ENCODE measurements around the gene EVC2. TPM values are rescaled to one million over a fixed set of nuclear protein-coding genes. Genes with fewer than 3 reads are reported as not detected.

EVC2 gene
- total RNA-seq, 1 donor from 2014 or later, result 1.4 TPM

DNA sequence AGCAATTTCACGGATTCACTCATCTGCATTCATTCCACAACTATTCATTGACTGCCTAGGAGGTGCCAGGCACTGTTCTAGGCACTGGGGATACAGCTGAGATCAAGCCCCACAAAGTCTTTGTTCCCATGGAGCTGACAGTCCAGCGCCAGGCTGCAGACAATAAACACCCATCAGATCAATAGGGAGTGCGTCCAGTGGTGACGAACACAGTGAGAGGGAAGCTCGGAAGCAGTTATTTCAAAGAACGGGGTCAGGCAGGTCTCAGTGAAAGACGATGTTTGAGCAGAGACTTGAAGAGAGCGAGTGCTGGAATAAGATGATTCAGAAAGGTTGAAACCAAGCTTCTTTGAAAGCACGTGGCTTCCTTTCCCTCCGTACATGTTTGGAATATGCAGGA, 167.2 kb downstream of the EVC2 start:
- Histone ChIP-seq H3K4me1 (no peaks in the 10 kb centered on the region), H3K9me3 (replicated peaks) (peaks cover under 1% of the 10 kb centered on the region), H3K27ac (replicated peaks) (no peak overlapping the region), H3K4me3 (no peak overlapping the region), H3K36me3 (no peaks in the 10 kb centered on the region), H3K27me3 (ENCODE audit: low read depth) (peaks cover 18% of the 10 kb centered on the region)
- TF ChIP-seq, protein P1, sequence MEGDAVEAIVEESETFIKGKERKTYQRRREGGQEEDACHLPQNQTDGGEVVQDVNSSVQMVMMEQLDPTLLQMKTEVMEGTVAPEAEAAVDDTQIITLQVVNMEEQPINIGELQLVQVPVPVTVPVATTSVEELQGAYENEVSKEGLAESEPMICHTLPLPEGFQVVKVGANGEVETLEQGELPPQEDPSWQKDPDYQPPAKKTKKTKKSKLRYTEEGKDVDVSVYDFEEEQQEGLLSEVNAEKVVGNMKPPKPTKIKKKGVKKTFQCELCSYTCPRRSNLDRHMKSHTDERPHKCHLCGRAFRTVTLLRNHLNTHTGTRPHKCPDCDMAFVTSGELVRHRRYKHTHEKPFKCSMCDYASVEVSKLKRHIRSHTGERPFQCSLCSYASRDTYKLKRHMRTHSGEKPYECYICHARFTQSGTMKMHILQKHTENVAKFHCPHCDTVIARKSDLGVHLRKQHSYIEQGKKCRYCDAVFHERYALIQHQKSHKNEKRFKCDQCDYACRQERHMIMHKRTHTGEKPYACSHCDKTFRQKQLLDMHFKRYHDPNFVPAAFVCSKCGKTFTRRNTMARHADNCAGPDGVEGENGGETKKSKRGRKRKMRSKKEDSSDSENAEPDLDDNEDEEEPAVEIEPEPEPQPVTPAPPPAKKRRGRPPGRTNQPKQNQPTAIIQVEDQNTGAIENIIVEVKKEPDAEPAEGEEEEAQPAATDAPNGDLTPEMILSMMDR (IDR thresholded peaks at IDR 0.05; ENCODE audit: borderline replicate concordance), result no peak
- no peak for DNase-seq
- intact Hi-C loops (cut with micrococcal nuclease), result no loop called here

DNA sequence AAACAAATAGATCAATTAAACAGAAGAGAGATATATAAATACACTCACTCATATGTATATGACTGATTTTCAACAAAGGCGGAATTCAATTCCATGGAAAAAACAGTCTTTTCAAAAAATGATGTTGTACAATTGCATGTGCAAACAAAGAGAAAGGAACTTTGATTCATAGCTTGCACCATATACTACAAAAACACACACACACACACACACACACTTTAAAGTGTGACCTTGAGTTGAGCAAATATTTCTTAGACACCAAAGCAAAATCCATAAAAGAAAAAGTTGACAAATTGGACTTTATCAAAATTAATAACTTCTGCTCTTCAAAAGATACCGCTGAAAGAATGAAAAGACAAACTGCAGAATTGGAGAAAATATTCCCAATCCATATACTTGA, 168.8 kb downstream of the EVC2 start:
- DNase-seq, result no peak
- intact Hi-C loops (cut with micrococcal nuclease), result no loop called here
- Histone ChIP-seq H3K36me3 (peaks cover 3% of the 10 kb centered on the region), H3K4me1 (no peaks in the 10 kb centered on the region), H3K27me3 (ENCODE audit: low read depth) (peaks cover 22% of the 10 kb centered on the region), H3K9me3 (replicated peaks) (peaks cover 13% of the 10 kb centered on the region), H3K27ac (replicated peaks) (no peak overlapping the region), H3K4me3 (no peak overlapping the region)
- TF ChIP-seq, protein P1 (IDR thresholded peaks at IDR 0.05; ENCODE audit: borderline replicate concordance), result no peak

DNA sequence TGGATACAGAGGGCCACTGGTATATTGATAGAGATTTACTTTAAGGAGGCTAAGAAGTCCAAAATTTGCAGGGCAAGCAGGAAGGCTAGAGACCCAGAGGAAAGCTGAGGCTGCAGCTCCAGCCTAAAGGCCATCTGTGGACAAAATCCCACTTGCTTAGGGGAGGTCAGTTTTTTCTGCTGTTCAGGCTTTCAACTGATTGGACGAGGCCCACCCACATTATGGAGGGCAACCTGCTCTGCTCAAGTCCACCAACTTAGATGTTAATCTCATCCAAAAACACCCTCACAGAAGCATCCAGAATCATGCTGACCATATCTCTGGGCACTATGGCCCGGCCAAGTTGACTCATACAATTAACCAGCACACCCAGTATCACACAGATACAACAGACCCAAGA, 176.3 kb downstream of the EVC2 start:
- no peak overlapping the region for H3K27ac ChIP-seq (replicated peaks)
- no peaks in the 10 kb centered on the region for H3K4me1 ChIP-seq
- DNase-seq, result no peak
- peaks cover 3% of the 10 kb centered on the region for H3K36me3 ChIP-seq
- H3K4me3 ChIP-seq, result no peak overlapping the region
- TF ChIP-seq, protein P1 (IDR thresholded peaks at IDR 0.05; ENCODE audit: borderline replicate concordance), result no peak
- peaks cover 13% of the 10 kb centered on the region for H3K9me3 ChIP-seq (replicated peaks)
- H3K27me3 ChIP-seq (ENCODE audit: low read depth), result peaks cover 23% of the 10 kb centered on the region
- intact Hi-C loops (cut with micrococcal nuclease), result no loop called here

DNA sequence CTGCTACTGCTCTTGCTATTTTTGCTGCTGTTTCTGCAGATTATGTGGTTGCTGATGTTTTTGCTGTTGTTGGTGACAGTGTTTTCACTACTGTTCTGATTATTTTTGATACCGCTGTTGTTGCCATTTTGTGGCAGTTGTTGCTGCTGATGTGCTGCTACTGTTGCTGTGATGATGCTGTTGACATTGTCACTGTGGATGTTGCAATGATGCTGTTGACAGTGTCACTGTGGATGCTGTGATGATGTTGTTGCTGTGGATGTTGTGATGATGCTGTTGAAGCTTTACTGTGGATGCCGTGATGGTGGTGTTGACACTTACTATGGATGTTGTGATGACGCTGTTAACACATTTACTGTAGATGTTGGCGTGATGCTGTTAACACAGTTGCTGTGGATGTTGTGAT, 180.3 kb downstream of the EVC2 start:
- TF ChIP-seq, protein P1 (IDR thresholded peaks at IDR 0.05; ENCODE audit: borderline replicate concordance), result no peak
- no peak for DNase-seq
- intact Hi-C loops (cut with micrococcal nuclease), result no loop called here
- Histone ChIP-seq H3K27ac (replicated peaks) (no peak overlapping the region), H3K9me3 (replicated peaks) (peaks cover 8% of the 10 kb centered on the region), H3K4me1 (peaks cover 16% of the 10 kb centered on the region), H3K4me3 (no peak overlapping the region), H3K36me3 (no peaks in the 10 kb centered on the region), H3K27me3 (ENCODE audit: low read depth) (peaks cover 5% of the 10 kb centered on the region)

DNA sequence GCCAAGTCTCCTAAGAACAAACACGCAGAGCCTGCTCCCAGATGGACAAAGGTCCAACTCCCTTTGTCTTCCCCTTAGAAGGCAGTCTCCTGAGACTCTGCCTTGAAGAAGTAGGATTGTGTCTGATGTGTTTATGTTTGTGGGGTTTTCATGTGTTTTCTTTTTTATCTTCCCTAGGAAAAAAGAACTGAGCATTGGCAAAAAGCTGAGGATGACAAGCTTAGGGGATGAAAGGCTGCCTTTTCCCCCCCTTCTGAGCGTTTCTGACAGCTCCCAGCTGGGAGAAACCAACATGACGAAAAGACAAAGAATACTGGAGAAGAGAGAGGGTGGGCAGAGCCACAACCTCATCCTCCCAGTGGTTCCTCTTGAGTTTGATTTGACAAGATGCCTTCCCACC, 181.1 kb downstream of the EVC2 start:
- peaks cover 16% of the 10 kb centered on the region for H3K4me1 ChIP-seq
- H3K4me3 ChIP-seq, result no peak overlapping the region
- H3K27ac ChIP-seq (replicated peaks), result no peak overlapping the region
- peaks cover 8% of the 10 kb centered on the region for H3K9me3 ChIP-seq (replicated peaks)
- DNase-seq, result no peak
- TF ChIP-seq, protein P1 (IDR thresholded peaks at IDR 0.05; ENCODE audit: borderline replicate concordance), result no peak
- intact Hi-C loops (cut with micrococcal nuclease), result no loop called here
- H3K36me3 ChIP-seq, result no peaks in the 10 kb centered on the region
- H3K27me3 ChIP-seq (ENCODE audit: low read depth), result peaks cover 3% of the 10 kb centered on the region

All from left ventricle myocardium inferior (tissue), 1 donor.